IMR-90 (cell line): ENCODE measurements around the gene TMEM121B. TPM values are rescaled to one million over a fixed set of nuclear protein-coding genes. Genes with fewer than 3 reads are reported as not detected.

Experiments
- ATAC-seq: fragments of 200-7000 bp; cut with Tn5 transposase; 2 replicates; pipeline ENCODE4 v1.9.1; 2020; ENCODE audit warnings: low read depth, mild to moderate bottlenecking, moderate library complexity
- BruUV-seq: library from RNA; stranded (reverse); fragments of 400-500 nt; replicated peaks from 2 replicates; lab custom pipeline; 2021; lab: Mats Ljungman, UMichigan
- CTCF ChIA-PET: fragments of 300-600 bp; formaldehyde crosslinking; extraction: SDS; loops from one replicate; lab custom pipeline; 2021; ENCODE audit warnings: antibody characterized with exemption; lab: Yijun Ruan, JAX
- POLR2A ChIA-PET: fragments of 300-600 bp; sonication (Branson Sonifier 250); formaldehyde crosslinking; loops from one replicate; lab custom pipeline; 2022; ENCODE audit warnings: antibody characterized with exemption; ENCODE audit not compliant: unreplicated experiment; lab: Charles Lee
- DNase-seq: peaks from one replicate; pipeline ENCODE4 v3.0.0; 2013
- H2AFZ ChIP-seq: replicated peaks from 2 replicates; pipeline ENCODE3; 2013; ENCODE audit warnings: low read length, mild to moderate bottlenecking; ENCODE audit not compliant: poor library complexity
- H2AK5ac ChIP-seq: 2 replicates; pipeline ENCODE4 v1.6.1; 2013; ENCODE audit warnings: low read depth, low read length, inconsistent platforms
- H2AK9ac ChIP-seq: replicated peaks from 2 replicates; pipeline ENCODE3; 2013; ENCODE audit warnings: mild to moderate bottlenecking, low read depth, low read length, moderate library complexity; ENCODE audit not compliant: poor library complexity
- H2BK120ac ChIP-seq: 2 replicates; pipeline ENCODE4 v1.6.1; 2013; ENCODE audit warnings: low read depth, low read length, inconsistent platforms
- H2BK15ac ChIP-seq: 3 replicates; pipeline ENCODE4 v1.6.1; 2013; ENCODE audit warnings: low read depth, low read length, inconsistent platforms
- H2BK20ac ChIP-seq: 2 replicates; pipeline ENCODE4 v1.6.1; 2013; ENCODE audit warnings: low read depth, mild to moderate bottlenecking, inconsistent platforms, low read length, moderate library complexity
- H2BK5ac ChIP-seq: 2 replicates; pipeline ENCODE4 v1.6.1; 2013; ENCODE audit warnings: mild to moderate bottlenecking, low read depth, low read length, inconsistent platforms; ENCODE audit not compliant: poor library complexity, severe bottlenecking
- H3K14ac ChIP-seq: replicated peaks from 2 replicates; pipeline ENCODE4 v1.6.1; 2013; ENCODE audit warnings: low read depth, low read length, inconsistent platforms
- H3K18ac ChIP-seq: 2 replicates; pipeline ENCODE4 v1.6.1; 2013; ENCODE audit warnings: low read depth, low read length, control low read depth
- H3K23ac ChIP-seq: 2 replicates; pipeline ENCODE4 v1.6.1; 2013; ENCODE audit warnings: low read depth, low read length, inconsistent platforms
- H3K27ac ChIP-seq: 2 replicates; pipeline ENCODE4 v1.5.1; 2013; ENCODE audit warnings: mild to moderate bottlenecking, control low read depth, low read length; ENCODE audit not compliant: insufficient read depth
- H3K27me3 ChIP-seq: 2 replicates; pipeline ENCODE4 v1.6.1; 2013; ENCODE audit warnings: low read length; ENCODE audit not compliant: control insufficient read depth, insufficient read depth
- H3K36me3 ChIP-seq: 2 replicates; pipeline ENCODE4 v1.6.1; 2013; ENCODE audit warnings: low read length, mixed read lengths; ENCODE audit not compliant: control insufficient read depth, insufficient read depth
- H3K4ac ChIP-seq: 2 replicates; pipeline ENCODE4 v1.6.1; 2013; ENCODE audit warnings: low read depth, low read length, inconsistent platforms
- H3K4me1 ChIP-seq: 2 replicates; pipeline ENCODE4 v1.6.1; 2013; ENCODE audit warnings: low read length, mixed read lengths; ENCODE audit not compliant: control insufficient read depth, insufficient read depth
- H3K4me2 ChIP-seq: 2 replicates; pipeline ENCODE4 v1.6.1; 2013; ENCODE audit warnings: low read depth, mild to moderate bottlenecking, control low read depth, low read length, moderate library complexity
- H3K4me3 ChIP-seq: 2 replicates; pipeline ENCODE4 v1.5.1; 2013; ENCODE audit warnings: low read depth, mild to moderate bottlenecking, control low read depth, low read length, moderate library complexity; ENCODE audit not compliant: insufficient read depth
- H3K56ac ChIP-seq: 2 replicates; pipeline ENCODE4 v1.6.1; 2013; ENCODE audit warnings: low read length, inconsistent platforms; ENCODE audit not compliant: insufficient read depth; ENCODE audit errors: extremely low read depth
- H3K79me1 ChIP-seq, 2 experiments: 2 replicates each; pipeline ENCODE4 v1.6.1; 2013; ENCODE audit warnings: low read length in 2 of 2, inconsistent platforms in 1 of 2, low read depth in 1 of 2
- H3K9ac ChIP-seq: 2 replicates; pipeline ENCODE4 v1.6.1; 2013; ENCODE audit warnings: low read depth, low read length, control low read depth
- H3K9me1 ChIP-seq: 2 replicates; pipeline ENCODE4 v1.6.1; 2013; ENCODE audit warnings: low read length, inconsistent platforms; ENCODE audit not compliant: insufficient read depth
- H3K9me3 ChIP-seq: 2 replicates; pipeline ENCODE4 v1.6.1; 2013; ENCODE audit warnings: low read length; ENCODE audit not compliant: control insufficient read depth, insufficient read depth
- H4K20me1 ChIP-seq: 2 replicates; pipeline ENCODE4 v1.6.1; 2013; ENCODE audit warnings: low read length, inconsistent platforms; ENCODE audit not compliant: insufficient read depth
- H4K5ac ChIP-seq: 2 replicates; pipeline ENCODE4 v1.6.1; 2013; ENCODE audit warnings: mild to moderate bottlenecking, low read depth, low read length, control low read depth
- H4K8ac ChIP-seq, 2 experiments: 2 replicates each; pipeline ENCODE4 v1.6.1; 2013; ENCODE audit warnings: low read depth in 2 of 2, low read length in 2 of 2, control low read depth in 1 of 2, inconsistent platforms in 1 of 2
- H4K91ac ChIP-seq: 2 replicates; pipeline ENCODE4 v1.6.1; 2013; ENCODE audit warnings: low read depth, low read length, inconsistent platforms; ENCODE audit not compliant: insufficient read depth
- CEBPB ChIP-seq: IDR thresholded peaks from 2 replicates; pipeline ENCODE4 v1.6.1; 2012; ENCODE audit warnings: low read depth, low read length, improper control_type of control experiment
- CHD1 ChIP-seq: IDR thresholded peaks from 2 replicates; pipeline ENCODE4 v1.6.1; 2012; ENCODE audit warnings: low read depth, low read length, improper control_type of control experiment
- ELK1 ChIP-seq: fragments of 150-350 bp; IDR thresholded peaks from 2 replicates; pipeline ENCODE4 v1.6.1; 2016; ENCODE audit warnings: low read depth, mild to moderate bottlenecking, low read length, moderate library complexity, borderline replicate concordance
- FOS ChIP-seq: fragments of 150-350 bp; IDR thresholded peaks from 2 replicates; pipeline ENCODE4 v1.6.1; 2016; ENCODE audit warnings: low read depth, low read length
- MXI1 ChIP-seq: IDR thresholded peaks from 2 replicates; pipeline ENCODE4 v1.6.1; 2012; ENCODE audit warnings: low read depth, mild to moderate bottlenecking, low read length, moderate library complexity, borderline replicate concordance
- RAD21 ChIP-seq: IDR thresholded peaks from 2 replicates; pipeline ENCODE4 v1.6.1; 2012; ENCODE audit warnings: low read length, improper control_type of control experiment
- SMC3 ChIP-seq: fragments of 150-350 bp; IDR thresholded peaks from 2 replicates; pipeline ENCODE4 v1.6.1; 2016; ENCODE audit warnings: low read depth, mild to moderate bottlenecking, antibody characterized with exemption, low read length, moderate library complexity
- WGBS, 2 experiments: methylation state at CpG; one replicate each; pipeline versions ENCODE4 v1.1.5 to v1.1.7; 2013; ENCODE audit warnings: missing lambda C conversion rate in 2 of 2; ENCODE audit not compliant: insufficient read length in 1 of 2; ENCODE audit errors: extremely low coverage in 2 of 2; 5-methylcytosine and 5-hydroxymethylcytosine counted together
- dilution Hi-C: fragments of 300-500 bp; cut with HindIII; formaldehyde crosslinking; loops from one replicate; pipeline ENCODE4 v1.14.3; 2018; ENCODE audit warnings: low sequenced_read_pairs; ENCODE audit not compliant: unreplicated experiment
- in situ Hi-C: fragments of 300-500 bp; cut with MboI; formaldehyde crosslinking; loops from 3 replicates; pipeline ENCODE4 v1.14.3; 2019; ENCODE audit warnings: low sequenced_read_pairs, inconsistent platforms, mixed read lengths
- intact Hi-C: fragments of 100-400 bp; cut with micrococcal nuclease; formaldehyde crosslinking; loops from 2 replicates; pipeline ENCODE4 v1.10.0; 2022
- polyA plus RNA-seq, 3 experiments: library from polyadenylated mRNA; depleted of rRNA; stranded (reverse); fragments of >200 nt; gene quantifications; 2 replicates each; pipeline ENCODE4 v1.2.3, GENCODE V29; 2012; ENCODE audit warnings: low replicate concordance in 1 of 3
- total RNA-seq: library from RNA; depleted of rRNA; stranded (reverse); fragments of >200 nt; gene quantifications from 2 replicates; pipeline ENCODE4 v1.2.3, GENCODE V29; 2012

Gene TMEM121B
- total and polyA plus RNA-seq, 2 of the 4 experiments (the other 2 are of a cell fraction), result under 0.01 to 0.29 TPM

GRCh38 chr22:17143826-17144225 lies 22.7 kb upstream of the TMEM121B start:
- ChIA-PET POLR2A (no interaction called here), CTCF (interaction anchor here (0.6 kb wide), 1 partner anchor 616 kb away, joined by 3 read pairs; no protein-coding TSS in a partner anchor)
- Histone ChIP-seq H2BK120ac (no peak overlapping the region), H2BK20ac (no peak overlapping the region), H3K14ac (no peak overlapping the region), H3K79me1 (peaks cover 4 to 9% of the 10 kb centered on the region in 2 experiments; a peak in 3 of 4 replicates), H2AK9ac (no peak overlapping the region), H4K91ac (no peak overlapping the region), H2BK5ac (no peak overlapping the region), H4K5ac (no peak overlapping the region), H4K20me1 (peaks cover 7% of the 10 kb centered on the region; the same call in 1 of the 2 replicates), H3K36me3 (peaks cover 32% of the 10 kb centered on the region), H3K4me2 (no peak overlapping the region), H3K56ac (no peak overlapping the region), H3K9me3 (no peaks in the 10 kb centered on the region), H3K4ac (no peak overlapping the region), H3K23ac (no peak overlapping the region), H3K4me3 (no peak overlapping the region), H3K27ac (no peak overlapping the region), H2BK15ac (no peak overlapping the region), H3K9ac (no peak overlapping the region), H4K8ac (no peak overlapping the region), H2AK5ac (no peak overlapping the region), H3K18ac (no peak overlapping the region), H3K4me1 (no peaks in the 10 kb centered on the region), H3K9me1 (0 out of 2 replicates have a peak, but pooled peaks cover 5% of the 10 kb centered on the region), H3K27me3 (no peaks in the 10 kb centered on the region), H2AFZ (no peak overlapping the region)
- intact Hi-C loops, result no loop called here
- ATAC-seq (no peak), DNase-seq (no peak)
- TF ChIP-seq MXI1 (no peak), CEBPB (no peak), FOS (no peak), ELK1 (no peak), RAD21 (no peak), CHD1 (no peak), SMC3 (no peak)
- dilution Hi-C loops, result no loop called here
- no TSS peak for BruUV-seq
- 96% methylated on average over 3 of the region's 8 CpGs; no CpG with 5 or more reads in 1 of the 2 experiments for WGBS, 2 experiments
- in situ Hi-C loops, result no loop called here
